Right renal pelvis (tissue), 4 donors: ENCODE results near the gene BSN. TPM values are rescaled to one million over a fixed set of nuclear protein-coding genes. Genes with fewer than 3 reads are reported as not detected.

Experiments used
- DNase-seq, 4 donors: peaks; one replicate each; pipeline ENCODE4 v3.0.0-alpha.2; 2013; ENCODE audit warnings: low read depth in 4 of 4, low spot score in 3 of 4, missing footprints in 1 of 4
- polyA plus RNA-seq, 4 donors: library from polyadenylated mRNA; unstranded; fragments of 120-200 nt; gene quantifications; one replicate each; pipeline ENCODE4 v1.2.1, GENCODE V29; 2013; ENCODE audit not compliant: insufficient read length in 4 of 4

The BSN gene
- polyA plus RNA-seq, 4 donors = 0.98 to 1.8 (median 1.5) TPM

GRCh38 chr3:49625071-49625470 is 70.8 kb downstream of the BSN start:
- DNase-seq = no peak

DNA sequence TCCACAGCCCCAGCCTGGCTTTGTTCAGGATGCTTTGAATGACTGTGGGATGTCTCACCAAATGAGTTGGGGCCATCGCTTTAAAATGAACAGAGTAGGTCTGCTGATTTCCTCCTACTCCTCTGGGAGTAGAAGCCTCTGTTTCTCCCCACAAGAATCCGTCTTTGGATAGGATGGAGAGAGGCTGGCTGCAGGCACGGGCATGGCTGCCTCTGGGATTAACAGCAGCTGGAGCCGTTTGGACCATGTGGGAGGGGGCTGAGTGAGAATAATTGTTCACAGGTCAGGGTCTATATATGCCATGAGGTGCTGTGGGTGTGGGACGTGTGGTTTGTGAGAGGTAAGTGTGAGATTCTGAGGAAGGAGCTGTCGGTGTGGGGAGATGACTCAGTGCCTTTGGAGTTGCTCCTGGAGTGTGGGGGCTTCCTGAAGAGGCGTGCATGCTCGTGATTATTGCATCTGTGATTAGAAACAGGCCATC is 71.9 kb downstream of the BSN start:
- DNase-seq = no peak

- no peak for DNase-seq
Measured at GRCh38 chr3:49626796-49627195, 72.5 kb downstream of the BSN start.

DNA sequence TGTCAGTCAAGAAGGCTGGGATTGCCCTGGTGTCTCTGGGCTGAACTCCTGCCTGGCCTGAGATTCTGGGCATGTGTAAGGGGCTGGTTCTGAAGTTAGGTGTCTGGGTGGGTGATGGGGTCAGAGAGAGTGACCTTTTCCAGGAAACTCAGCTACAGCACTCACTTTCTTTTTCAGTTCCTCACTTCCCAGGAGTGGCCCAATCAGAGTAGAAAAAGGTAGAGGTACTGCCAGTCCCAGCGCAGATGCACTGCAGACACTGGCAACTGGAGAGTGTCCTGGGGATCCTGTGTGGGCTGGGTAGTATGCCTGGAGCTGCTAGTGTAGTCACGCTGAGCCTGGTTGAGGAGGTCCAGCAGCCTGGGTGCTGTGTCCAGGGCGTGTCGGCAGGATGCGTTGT is 73.4 kb downstream of the BSN start:
- DNase-seq = no peak

- no peak for DNase-seq
Measured at GRCh38 chr3:49628249-49628648, 74.0 kb downstream of the BSN start.

DNA sequence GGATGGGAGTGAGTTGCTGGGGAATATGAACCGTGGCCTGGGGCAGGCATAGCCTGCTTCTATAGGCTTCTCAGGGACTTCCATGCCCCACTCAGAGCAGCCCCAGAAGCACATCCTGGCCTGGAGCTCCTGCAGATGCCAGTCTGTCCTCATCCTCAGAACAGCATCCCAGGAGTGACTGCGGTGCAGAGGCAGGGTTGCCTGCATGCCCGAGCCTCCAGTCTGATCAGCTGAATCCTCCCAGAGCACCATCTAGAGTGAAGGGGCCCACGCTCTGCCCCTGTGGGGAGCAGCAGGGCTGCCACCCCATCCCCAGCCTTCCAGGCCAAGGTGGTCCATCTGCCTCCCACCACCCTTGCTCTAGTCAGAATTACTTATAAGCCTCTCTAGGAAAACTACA is 75.2 kb downstream of the BSN start:
- no peak for DNase-seq

DNA sequence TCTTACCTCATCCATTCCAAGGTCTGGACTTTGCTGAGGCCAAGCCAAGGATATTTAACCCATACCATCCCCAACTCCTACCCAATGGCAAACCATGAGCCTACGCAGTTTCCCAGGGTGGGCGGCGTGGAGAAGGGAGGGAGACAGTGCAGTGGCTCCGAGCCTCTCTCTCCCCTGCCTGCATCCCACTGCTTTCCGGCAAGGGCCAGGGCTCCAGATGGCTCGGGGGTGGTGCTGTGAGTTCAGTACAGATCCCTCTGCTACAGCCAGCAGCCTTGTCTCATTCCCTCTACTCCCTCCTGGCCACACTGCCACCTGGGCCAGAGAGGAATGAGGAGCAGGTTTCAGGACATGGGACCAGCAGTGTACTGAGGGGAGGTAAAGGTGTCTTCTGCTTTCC is 75.6 kb downstream of the BSN start:
- no peak for DNase-seq

GRCh38 chr3:49630784-49631183 is 76.5 kb downstream of the BSN start:
- DNase-seq = no peak

- no peak for DNase-seq
Measured at GRCh38 chr3:49634736-49635135, 80.5 kb downstream of the BSN start.

DNA sequence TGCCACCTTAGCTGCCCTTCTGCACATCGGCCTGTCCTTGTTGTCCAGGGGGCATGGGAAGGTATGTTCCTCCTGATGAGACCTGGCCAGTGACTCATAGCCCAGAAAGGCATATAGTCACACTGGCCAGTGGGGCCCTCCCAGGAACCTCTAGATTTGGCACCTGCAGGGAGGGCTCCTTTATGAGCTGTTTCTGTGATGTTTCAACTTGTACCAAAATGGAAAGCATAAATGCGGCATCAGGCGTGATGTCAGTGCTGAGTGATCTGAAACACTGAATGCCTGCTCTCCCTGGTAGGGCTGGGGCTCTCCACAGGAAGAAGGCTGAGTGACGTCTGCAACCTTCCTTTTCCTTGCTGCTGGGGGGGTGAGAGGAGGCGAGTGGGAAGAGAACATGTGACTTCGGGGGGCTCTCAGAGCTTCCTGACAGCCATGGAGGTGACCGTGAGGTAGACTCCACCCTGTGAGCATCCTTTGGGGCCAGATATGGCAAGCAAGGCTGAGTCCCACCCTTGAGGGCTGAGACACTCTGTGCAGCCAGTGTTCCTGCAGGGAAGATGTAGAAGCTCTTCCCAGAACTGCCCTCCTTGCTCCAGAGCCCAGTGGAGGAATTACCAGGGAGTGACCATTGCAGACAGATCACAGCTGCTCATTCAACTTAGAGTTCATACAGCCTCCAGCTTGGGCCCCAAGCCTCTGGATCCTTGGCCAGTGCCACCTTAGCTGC is 82.8 kb downstream of the BSN start:
- no peak for DNase-seq

DNA sequence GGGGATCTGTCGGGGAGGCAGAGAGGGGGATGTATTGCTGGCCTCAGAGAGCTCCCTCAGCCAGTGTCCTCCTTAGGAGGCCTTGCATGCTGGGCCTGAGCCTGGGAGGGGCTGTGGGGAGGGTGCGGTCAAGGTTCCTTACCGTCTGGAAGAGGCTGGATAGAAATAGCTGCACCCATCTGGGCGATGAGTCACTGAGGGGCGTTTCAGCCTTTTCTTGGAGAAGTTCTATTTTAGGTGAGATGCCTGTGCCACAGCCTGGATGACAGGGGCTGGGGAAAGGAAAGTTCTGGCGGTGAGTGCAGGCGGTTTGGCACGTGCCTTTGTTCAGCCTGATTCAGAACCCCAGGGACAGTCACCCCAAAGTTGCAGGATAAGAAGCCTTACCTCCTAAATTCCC is 84.2 kb downstream of the BSN start:
- no peak for DNase-seq

- no peak for DNase-seq
Measured at GRCh38 chr3:49639551-49639950, 85.3 kb downstream of the BSN start.

GRCh38 chr3:49641292-49641691 is 87.0 kb downstream of the BSN start:
- no peak for DNase-seq

- DNase-seq = no peak
Measured at GRCh38 chr3:49641921-49642707, 87.8 kb downstream of the BSN start.

GRCh38 chr3:49642708-49643145 is 88.5 kb downstream of the BSN start:
- no peak for DNase-seq

GRCh38 chr3:49644684-49645083 is 90.4 kb downstream of the BSN start:
- no peak for DNase-seq

DNA sequence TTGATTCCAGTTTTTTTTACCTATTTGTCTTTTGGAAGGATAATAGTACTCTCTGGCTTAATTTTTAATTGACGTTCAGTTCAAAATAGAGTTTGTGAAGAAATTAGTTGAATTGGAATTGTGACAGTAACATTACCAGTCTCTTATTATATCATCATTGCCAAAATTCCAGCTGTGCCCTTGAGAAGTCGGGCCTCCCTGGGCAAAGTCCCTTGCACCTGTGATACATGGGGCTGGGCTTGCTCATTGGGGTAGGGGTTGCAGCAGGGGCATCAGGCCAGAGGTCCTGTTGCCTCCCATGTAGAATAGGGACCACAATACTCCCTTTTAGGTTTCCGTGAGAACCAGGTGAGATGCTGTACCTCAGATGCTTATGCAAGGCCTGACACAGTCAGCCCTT is 92.0 kb downstream of the BSN start:
- no peak for DNase-seq

GRCh38 chr3:49647741-49648140 is 93.5 kb downstream of the BSN start:
- DNase-seq = no peak

GRCh38 chr3:49648354-49649019 is 94.2 kb downstream of the BSN start:
- no peak for DNase-seq

DNA sequence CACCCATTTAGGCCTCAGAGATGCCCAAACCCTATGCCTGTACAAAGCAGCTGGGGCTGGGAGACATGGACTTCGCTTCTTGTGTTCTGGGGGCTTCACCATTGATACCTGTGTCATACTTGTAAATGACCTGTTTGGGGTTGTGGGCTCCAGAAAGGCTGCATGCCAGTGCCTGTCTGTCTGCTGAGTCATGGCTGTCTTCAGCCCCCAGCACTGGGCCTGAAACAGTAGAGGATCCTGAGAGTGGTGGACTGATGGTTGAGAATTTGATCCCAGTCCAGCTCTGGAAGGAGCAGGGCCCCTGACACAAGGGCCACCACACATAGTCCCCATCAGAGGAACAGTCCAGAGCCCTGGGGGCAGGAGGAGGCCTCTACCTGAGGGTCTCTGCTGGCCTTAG is 95.3 kb downstream of the BSN start:
- no peak for DNase-seq

DNA sequence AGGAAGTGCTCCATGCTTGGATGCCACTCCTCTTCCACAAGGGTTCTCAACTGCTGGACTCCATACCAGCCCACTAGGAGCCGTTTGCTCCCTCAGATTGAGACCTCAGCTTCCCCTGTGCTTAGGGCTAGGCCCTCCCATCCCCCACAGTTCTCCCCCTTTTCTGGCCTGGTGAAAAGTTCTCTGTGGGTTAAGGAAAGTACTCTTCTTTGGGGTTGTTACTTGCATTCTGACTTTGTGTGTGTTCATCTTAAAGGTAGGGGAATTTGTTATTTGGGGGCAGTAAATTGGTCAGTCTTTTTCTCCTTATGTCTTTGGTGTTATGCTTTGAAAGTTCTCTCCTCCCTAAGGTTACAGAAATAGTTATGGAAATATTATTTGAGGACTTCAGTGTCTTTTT is 95.9 kb downstream of the BSN start:
- no peak for DNase-seq

GRCh38 chr3:49650637-49651036 is 96.4 kb downstream of the BSN start:
- no peak for DNase-seq
